GM18507 (cell line): Measurements from ENCODE around the gene OAS1.
"Not testable (repeated sequence)": the region's sequence is repeated elsewhere in the genome, so short reads cannot be mapped to it uniquely, and the experiment has no call there.

Experiments used
- DNase-seq: peaks from one replicate; pipeline ENCODE4 v3.0.0; 2011; ENCODE audit warnings: low read depth; ENCODE audit not compliant: insufficient read length; ENCODE audit errors: extremely low spot score
- FAIRE-seq: peaks from 2 replicates; lab custom pipeline; 2011; peaks lifted over from hg19 to GRCh38; lab: Jason Lieb, UNC

The OAS1 gene

DNA sequence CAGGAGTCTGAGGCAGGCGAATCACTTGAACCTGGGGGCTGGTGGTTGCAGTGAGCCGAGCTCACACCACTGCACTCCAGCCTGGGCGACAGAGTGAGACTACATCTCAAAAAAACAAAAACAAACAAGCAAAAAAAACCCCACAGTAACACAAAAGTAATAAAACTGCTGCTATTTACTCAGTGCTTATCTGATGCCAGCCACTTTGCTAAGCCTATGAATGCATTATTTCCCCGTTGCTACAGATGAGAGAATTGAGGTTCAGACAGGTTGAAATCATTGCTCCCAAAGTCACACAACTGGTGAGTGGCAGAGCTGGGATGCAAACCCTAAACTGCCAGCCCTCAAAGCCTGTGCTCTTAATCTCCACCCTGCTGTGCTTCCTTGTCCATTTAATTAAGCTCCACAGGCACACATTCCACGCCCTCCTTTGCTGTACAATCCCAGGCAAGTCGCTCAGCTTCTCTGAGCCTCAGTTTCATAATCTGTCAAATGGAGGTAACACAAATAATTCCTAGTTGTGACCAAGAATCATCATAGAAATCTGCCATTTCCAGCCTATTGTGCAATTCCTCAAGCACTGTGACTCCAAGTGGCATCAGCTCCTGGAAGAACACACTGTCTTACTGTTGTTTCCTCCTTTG, 25.8 kb downstream of the OAS1 start:
- no peak for DNase-seq
- no peak for FAIRE-seq

DNA sequence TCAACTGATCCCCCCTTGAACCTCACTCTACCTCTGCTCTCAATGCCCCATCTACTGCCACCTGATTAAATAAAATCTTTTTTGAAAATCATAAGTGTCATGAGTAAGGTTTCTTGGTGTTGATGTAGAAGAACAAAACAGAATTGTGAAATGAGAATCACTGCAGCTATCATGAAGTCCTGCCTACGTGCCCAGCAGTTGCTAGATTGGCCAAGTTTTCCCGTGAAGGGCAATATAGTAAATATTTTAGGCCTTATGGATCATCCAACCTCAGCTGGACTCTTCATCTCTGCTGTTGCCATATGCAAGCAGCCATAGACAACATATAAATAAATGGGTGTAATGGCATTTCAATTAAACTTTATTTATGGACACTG, 26.4 kb downstream of the OAS1 start:
- FAIRE-seq (no peak), DNase-seq (no peak)

DNA sequence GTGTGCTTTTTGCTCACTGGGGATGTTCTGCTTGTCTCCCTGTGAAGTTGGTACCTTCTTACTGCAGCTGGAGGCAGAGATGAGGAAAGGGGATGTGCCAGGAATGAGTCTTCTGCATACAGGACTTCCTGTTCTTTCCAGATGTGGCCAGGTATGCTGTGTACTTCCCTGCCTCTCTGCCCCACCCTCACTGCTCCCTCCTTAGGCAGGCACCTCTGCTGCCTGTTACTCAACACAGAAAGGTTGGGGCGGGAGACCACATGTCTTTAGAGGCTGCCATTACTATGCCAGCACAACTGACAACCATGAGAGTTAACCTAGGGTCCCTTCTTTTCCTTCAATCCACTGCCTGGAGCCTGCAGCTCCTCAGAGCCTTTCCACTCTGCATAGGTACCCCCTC, 29.5 kb downstream of the OAS1 start:
- no peak for DNase-seq
- FAIRE-seq = no peak

- DNase-seq (no peak), FAIRE-seq (no peak)
These were observed 30.2 kb downstream of the OAS1 start for GRCh38 chr12:112936927-112937326.

- DNase-seq (no peak), FAIRE-seq (peak; percentile 86)
These were observed 31.3 kb downstream of the OAS1 start, which contains the start of gene OAS3 for GRCh38 chr12:112937741-112938719. OAS3 (plus strand) TSS chr12:112938474; CDS start chr12:112938531, 57 bp downstream.

DNA sequence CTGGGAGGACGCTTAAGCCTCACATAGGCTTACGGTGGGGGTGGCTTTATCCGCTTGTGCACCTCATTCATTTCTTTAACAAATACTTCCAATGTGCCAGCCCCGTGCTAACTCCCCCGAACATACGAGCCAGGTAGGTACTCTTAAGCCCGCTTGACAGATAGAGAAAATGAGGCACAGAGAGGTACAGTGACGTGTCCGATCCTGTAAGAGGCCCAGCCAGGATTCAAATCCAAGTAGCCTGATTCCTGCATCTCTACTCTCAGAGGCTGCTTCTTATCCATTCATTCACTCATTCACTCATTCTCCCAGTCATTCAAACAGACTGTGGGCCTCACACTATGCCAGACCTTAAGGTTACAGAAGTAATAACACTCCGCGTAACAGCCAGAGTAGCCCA, 32.0 kb downstream of the OAS1 start:
- DNase-seq = no peak

DNA sequence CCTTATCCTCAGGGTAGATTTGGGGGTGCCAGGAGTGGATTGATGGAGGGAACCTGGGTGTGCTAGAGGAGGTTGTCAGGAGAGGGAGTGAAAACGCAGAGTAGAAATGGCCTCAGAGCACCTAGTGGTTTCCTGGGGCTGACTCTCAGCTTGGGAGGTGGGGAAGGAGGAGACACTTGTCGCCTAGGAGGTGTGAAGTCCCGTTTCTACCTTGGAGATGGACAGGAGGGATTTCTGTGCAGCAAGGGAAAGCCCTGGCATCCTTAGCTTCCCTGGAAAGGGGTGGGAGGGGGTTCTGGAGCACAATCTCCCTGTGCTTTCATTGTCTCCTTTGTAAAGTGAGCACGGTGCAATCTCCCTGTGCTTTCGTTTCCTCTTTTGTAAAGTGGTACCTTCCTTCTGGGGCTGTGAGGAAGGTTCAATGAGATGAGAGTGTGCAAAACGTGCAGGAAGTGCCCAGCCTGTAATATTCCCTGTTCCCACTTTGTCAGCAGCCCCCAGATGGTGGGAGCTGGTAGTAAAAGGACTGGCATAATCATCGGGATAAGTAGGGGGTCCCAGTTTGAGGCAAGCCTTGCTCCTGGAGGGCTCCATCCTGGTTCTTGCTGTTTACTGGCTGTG, 33.1 kb downstream of the OAS1 start:
- DNase-seq (no peak), FAIRE-seq (peak; percentile 86)

More for the DNA sequence above, 32.0 kb downstream of the OAS1 start:
- no peak for FAIRE-seq

- FAIRE-seq = no peak
- no peak for DNase-seq
These were observed 35.0 kb downstream of the OAS1 start for GRCh38 chr12:112941528-112942335.

GRCh38 chr12:112942572-112942971, 35.8 kb downstream of the OAS1 start:
- DNase-seq = no peak
- FAIRE-seq = no peak

DNA sequence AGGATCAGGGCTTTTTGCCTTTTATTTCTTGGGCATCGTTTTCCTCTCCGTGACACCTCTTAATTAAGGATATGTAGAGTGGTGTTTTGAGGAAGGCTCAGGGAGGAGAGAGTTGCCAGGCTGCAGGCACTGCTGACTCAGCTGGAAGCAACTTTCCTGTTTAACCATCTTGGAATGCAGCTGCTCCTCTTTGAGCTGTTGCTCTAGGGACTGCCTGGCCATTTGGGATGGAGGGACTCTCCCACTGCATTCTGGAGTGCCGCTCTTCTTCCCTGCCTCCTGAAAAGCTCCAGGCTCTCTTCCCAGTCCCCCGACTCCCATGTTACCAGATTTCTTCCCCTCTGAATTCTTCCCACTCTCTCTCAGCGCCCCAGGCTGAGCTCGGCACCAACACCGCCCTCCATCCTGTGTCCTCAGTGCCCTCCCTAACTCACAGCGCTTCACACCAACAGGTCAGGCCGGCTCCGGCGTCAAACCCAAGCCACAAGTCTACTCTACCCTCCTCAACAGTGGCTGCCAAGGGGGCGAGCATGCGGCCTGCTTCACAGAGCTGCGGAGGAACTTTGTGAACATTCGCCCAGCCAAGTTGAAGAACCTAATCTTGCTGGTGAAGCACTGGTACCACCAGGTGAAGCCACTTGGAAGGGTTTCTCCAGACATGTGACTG, 37.4 kb downstream of the OAS1 start:
- no peak for FAIRE-seq
- DNase-seq = no peak

- no peak for DNase-seq
- no peak for FAIRE-seq
These were observed 38.8 kb downstream of the OAS1 start for GRCh38 chr12:112945515-112945914.

DNA sequence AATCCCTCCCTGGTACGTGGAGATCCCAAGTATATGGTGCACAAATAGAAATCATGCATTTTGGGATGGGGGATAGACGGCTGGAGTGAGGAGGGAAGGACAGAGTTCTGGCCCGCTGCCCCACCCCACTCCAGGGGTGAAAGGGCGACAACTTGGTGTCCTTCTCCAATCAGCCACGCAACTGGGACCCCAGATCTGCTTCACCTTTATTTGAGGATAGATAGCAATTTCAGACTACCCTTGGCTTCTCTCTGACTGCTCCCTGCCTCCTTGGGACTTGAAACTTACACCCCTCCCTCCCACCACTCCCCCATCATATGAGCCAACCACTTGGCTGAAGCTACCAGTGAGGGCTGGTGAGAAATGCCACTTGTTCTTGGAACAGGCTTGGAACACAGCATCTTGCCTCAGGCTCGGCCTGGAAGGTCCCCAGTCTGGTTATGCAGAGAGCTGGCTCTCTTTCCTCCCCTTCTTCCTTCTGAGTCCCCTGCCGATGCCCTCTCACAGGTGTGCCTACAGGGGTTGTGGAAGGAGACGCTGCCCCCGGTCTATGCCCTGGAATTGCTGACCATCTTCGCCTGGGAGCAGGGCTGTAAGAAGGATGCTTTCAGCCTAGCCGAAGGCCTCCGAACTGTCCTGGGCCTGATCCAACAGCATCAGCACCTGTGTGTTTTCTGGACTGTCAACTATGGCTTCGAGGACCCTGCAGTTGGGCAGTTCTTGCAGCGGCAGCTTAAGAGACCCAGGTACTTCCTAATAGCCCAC, 39.7 kb downstream of the OAS1 start:
- DNase-seq = no peak
- no peak for FAIRE-seq

DNA sequence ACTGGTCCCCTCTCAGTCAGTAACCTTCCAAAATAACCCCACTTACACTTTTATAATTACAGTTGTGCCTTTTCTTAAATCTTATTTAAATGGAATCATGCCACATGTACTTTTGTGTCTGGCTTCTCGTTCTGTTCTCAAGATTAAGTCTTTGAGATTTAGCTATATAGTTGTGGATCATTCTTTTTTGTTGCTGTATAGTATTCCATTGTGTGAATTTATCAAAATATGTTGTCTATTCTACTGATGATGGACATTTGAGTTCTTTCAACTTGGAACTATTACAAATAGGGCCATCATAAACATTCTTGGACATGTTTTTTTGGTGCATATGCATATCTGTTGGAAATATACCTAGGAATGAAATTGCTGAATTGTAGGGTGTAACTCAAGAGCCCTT, 40.6 kb downstream of the OAS1 start:
- no peak for FAIRE-seq

GRCh38 chr12:112947761-112948160, 41.0 kb downstream of the OAS1 start:
- no peak for DNase-seq
- no peak for FAIRE-seq

More for the DNA sequence above, 40.6 kb downstream of the OAS1 start:
- DNase-seq = no peak

- FAIRE-seq (no peak), DNase-seq (no peak)
These were observed 42.0 kb downstream of the OAS1 start for GRCh38 chr12:112948806-112949205.

DNA sequence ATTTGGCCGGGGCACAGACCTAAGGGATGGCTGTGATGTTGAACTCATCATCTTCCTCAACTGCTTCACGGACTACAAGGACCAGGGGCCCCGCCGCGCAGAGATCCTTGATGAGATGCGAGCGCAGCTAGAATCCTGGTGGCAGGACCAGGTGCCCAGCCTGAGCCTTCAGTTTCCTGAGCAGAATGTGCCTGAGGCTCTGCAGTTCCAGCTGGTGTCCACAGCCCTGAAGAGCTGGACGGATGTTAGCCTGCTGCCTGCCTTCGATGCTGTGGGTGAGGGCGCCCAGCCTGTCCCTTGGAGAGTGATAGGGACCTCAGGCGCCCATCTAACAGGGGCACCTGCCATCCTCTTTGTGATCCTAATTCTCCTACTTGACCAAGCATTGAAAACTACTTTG, 43.9 kb downstream of the OAS1 start:
- FAIRE-seq = no peak
- no peak for DNase-seq

DNA sequence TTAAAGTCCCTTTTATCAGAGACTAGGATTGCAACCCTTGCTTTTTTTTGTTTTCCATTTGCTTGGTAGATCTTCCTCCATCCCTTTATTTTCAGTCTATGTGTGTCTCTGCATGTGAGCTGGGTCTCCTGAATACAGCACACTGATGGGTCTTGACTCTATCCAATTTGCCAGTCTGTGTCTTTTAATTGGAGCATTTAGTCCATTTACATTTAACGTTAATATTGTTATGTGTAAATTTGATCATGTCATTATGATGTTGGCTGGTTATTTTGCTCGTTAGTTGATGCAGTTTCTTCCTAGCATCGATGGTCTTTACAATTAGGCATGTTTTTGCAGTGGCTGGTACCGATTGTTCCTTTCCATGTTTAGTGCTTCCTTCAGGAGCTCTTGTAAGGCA, 50.4 kb downstream of the OAS1 start:
- DNase-seq, FAIRE-seq: not testable (repeated sequence)

DNA sequence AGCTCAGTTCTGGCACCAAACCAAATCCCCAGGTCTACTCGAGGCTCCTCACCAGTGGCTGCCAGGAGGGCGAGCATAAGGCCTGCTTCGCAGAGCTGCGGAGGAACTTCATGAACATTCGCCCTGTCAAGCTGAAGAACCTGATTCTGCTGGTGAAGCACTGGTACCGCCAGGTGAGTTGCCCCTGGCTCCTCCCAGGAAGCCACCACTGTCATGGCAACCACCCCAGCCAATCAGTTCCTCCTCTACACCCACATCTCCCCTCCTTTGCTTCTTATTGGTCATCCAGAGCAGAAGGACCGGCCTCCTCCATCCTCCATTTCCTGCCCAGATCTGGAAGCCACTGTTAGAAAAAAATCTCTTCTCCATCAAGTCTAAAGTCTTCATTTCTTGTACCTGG, 54.3 kb downstream of the OAS1 start:
- no peak for FAIRE-seq
- no peak for DNase-seq
